ENCODE measurements around the gene PIP4K2A. TPM values are rescaled to one million over a fixed set of nuclear protein-coding genes. Genes with fewer than 3 reads are reported as not detected.

The PIP4K2A gene
- total RNA-seq, 4 donors from 2014 or later, result 2.6 to 14.9 (median 12.4) TPM

GRCh38 chr10:22682237-22683139, 31.9 kb downstream of the PIP4K2A start:
- H3K4me3 ChIP-seq, result no peak overlapping the region
- 65 to 78% methylated on average over 4 to 6 of the region's 6 CpGs for WGBS, 2 donors (ENCODE audit: low coverage in 1 of 2)
- in situ Hi-C loops (cut with MboI; ENCODE audit: low pct_ligation_motif_present in 1 of 4, low pct_unique_long_range_greater_than_20kb in 1 of 4, low sequenced_read_pairs in 3 of 4), result no loop called here
- H3K36me3 ChIP-seq, result no peaks in the 10 kb centered on the region
- no peaks in the 10 kb centered on the region for H3K9me3 ChIP-seq
- TF ChIP-seq CTCF (IDR thresholded peaks at IDR 0.05), result no peak
- no peak for TF ChIP-seq EP300 (IDR thresholded peaks at IDR 0.05; ENCODE audit: low read depth)
- no peak for TF ChIP-seq POLR2AphosphoS5 (IDR thresholded peaks at IDR 0.05)
- intact Hi-C loops (cut with DNase I; ENCODE audit: low total_unique reads), result no loop called here
- DNase-seq, result peak; percentile 42
- H3K27me3 ChIP-seq, result no peaks in the 10 kb centered on the region
- H3K4me1 ChIP-seq, result peaks cover 0 to 52% (median 5%) of the 10 kb centered on the region in 4 donors
- H3K27ac ChIP-seq, result peak overlapping the region; percentile 7 to 56 (median 46)

- TF ChIP-seq EP300 (IDR thresholded peaks at IDR 0.05; ENCODE audit: low read depth) (no peak), CTCF (IDR thresholded peaks at IDR 0.05) (no peak), POLR2A (IDR thresholded peaks at IDR 0.05) (no peak), POLR2AphosphoS5 (IDR thresholded peaks at IDR 0.05) (no peak)
- in situ Hi-C loops (cut with MboI; ENCODE audit: low pct_ligation_motif_present in 1 of 4, low pct_unique_long_range_greater_than_20kb in 1 of 4, low sequenced_read_pairs in 3 of 4), result no loop called here
Measured at GRCh38 chr10:22681783-22682183, 32.6 kb downstream of the PIP4K2A start.

DNA sequence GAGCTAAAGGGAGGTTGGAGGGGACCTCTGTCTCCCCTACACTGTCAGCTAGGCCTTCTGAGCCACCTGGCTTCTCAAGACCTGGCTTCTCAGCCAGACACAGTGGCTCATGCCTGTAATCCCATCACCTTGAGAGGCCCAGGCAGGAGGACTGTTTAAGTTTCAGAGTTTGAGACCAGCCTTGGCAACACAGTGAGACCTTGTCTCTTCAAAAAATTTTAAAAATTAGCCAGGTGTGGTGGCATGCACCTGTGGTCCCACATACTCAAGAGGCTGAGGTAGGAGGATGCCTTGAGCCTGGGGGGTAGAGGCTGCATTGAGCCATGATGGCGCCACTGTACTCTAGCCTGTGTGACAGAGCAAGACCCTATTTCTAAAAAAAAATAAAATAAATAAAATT, 33.1 kb downstream of the PIP4K2A start:
- TF ChIP-seq POLR2AphosphoS5 (IDR thresholded peaks at IDR 0.05) (no peak), POLR2A (IDR thresholded peaks at IDR 0.05) (no peak)
- intact Hi-C loops (cut with DNase I; ENCODE audit: low total_unique reads), result no loop called here
- H3K27me3 ChIP-seq, result no peaks in the 10 kb centered on the region
- H3K4me1 ChIP-seq, result peaks cover 0 to 49% (median 5%) of the 10 kb centered on the region in 4 donors
- peak overlapping the region; percentile 26 to 56 (median 46) for H3K27ac ChIP-seq
- H3K9me3 ChIP-seq, result no peaks in the 10 kb centered on the region
- no peak overlapping the region for H3K4me3 ChIP-seq
- in situ Hi-C loops (cut with MboI; ENCODE audit: low pct_ligation_motif_present in 1 of 4, low pct_unique_long_range_greater_than_20kb in 1 of 4, low sequenced_read_pairs in 3 of 4), result no loop called here
- DNase-seq, result no peak
- 92% methylated on average over 1 of the region's 1 CpG; no CpG with 5 or more reads in 1 of the 2 donors for WGBS, 2 donors (ENCODE audit: low coverage in 1 of 2)
- H3K36me3 ChIP-seq, result no peaks in the 10 kb centered on the region

More at GRCh38 chr10:22681783-22682183, 32.6 kb downstream of the PIP4K2A start:
- H3K36me3 ChIP-seq, result no peaks in the 10 kb centered on the region
- peak overlapping the region; percentile 7 to 56 (median 46) for H3K27ac ChIP-seq
- no peak for DNase-seq
- H3K4me1 ChIP-seq, result peaks cover 0 to 52% (median 5%) of the 10 kb centered on the region in 4 donors
- intact Hi-C loops (cut with DNase I; ENCODE audit: low total_unique reads), result no loop called here
- H3K27me3 ChIP-seq, result no peaks in the 10 kb centered on the region
- H3K4me3 ChIP-seq, result no peak overlapping the region
- WGBS, 2 donors (ENCODE audit: low coverage in 1 of 2), result 67 to 69% methylated on average over 4 of the region's 4 CpGs
- H3K9me3 ChIP-seq, result no peaks in the 10 kb centered on the region

DNA sequence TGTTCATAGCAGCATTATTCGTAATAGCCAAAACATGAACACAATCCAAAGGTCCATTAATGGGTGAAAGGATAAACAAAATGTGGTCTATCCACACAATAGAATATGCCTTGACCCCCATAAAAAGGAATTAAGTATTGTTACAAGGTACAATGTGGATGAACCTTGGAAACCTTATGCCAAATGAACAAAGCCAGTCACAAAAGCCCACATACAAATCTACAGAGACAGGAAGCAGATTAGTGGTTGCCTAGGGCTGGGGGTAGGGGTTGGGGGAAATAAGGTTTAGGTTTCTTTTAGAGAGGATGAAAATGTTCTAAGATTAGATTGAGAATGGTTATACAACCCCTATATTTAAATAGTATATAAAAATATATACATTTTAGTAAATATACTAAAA, 34.8 kb downstream of the PIP4K2A start:
- Histone ChIP-seq H3K27ac (peak overlapping the region in 1 of 4 donors; percentile 7), H3K4me3 (no peak overlapping the region), H3K36me3 (no peaks in the 10 kb centered on the region), H3K27me3 (no peaks in the 10 kb centered on the region), H3K4me1 (peaks cover 0 to 42% (median 3%) of the 10 kb centered on the region in 4 donors), H3K9me3 (no peaks in the 10 kb centered on the region)
- in situ Hi-C loops (cut with MboI; ENCODE audit: low pct_ligation_motif_present in 1 of 4, low pct_unique_long_range_greater_than_20kb in 1 of 4, low sequenced_read_pairs in 3 of 4) (no loop called here), intact Hi-C loops (cut with DNase I; ENCODE audit: low total_unique reads) (loop anchor here (10.0 kb wide), 1 partner anchor 1145 kb away; the partner anchor contains the start of gene MLLT10)
- no peak for DNase-seq
- 90 to 93% methylated on average over 1 of the region's 1 CpG for WGBS, 2 donors (ENCODE audit: low coverage in 1 of 2)
- TF ChIP-seq CTCF (IDR thresholded peaks at IDR 0.05) (no peak), POLR2A (IDR thresholded peaks at IDR 0.05) (no peak), POLR2AphosphoS5 (IDR thresholded peaks at IDR 0.05) (no peak), EP300 (IDR thresholded peaks at IDR 0.05; ENCODE audit: low read depth) (no peak)
